ENCODE data around the gene DNM3.

The DNM3 gene

DNA sequence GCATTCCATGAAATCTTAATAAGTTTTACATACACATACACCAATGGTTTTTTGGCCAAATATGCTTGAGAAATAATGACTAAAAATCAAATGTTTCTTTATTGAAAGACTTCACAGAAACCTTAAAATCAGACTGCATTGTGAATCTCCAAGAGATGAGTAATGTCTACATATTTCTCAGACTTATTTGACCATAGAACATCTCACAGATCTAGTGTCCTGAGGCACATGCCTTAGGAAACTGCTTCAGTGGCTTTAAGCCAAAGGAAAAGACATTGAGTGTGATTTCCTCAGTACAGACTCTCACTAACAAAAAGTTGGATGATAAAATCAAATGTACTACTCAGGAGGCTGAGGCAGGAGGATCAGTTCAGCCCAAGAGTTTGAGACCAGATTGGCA, 573.0 kb downstream of the DNM3 start:
- H3K14ac ChIP-seq (ENCODE audit: low read length in 2 of 2): no peak overlapping the region
- H3K23ac ChIP-seq (ENCODE audit: low read length in 2 of 2): no peak overlapping the region
- H3K27me3 ChIP-seq (ENCODE audit: control insufficient read depth in 1 of 2, insufficient read depth in 1 of 2, low read length in 2 of 2): no peaks in the 10 kb centered on the region
- H3K27ac ChIP-seq (ENCODE audit: low read length, poor library complexity, severe bottlenecking): no peak overlapping the region
- H2BK5ac ChIP-seq (ENCODE audit: low read depth, low read length, poor library complexity, severe bottlenecking): no peak overlapping the region
- no peaks in the 10 kb centered on the region for H3K36me3 ChIP-seq (ENCODE audit: control insufficient read depth in 1 of 2, insufficient read depth in 2 of 2, low read depth in 1 of 2, low read length in 2 of 2)
- H2BK120ac ChIP-seq (ENCODE audit: low read depth, low read length): no peak overlapping the region
- no peak overlapping the region for H3K4me3 ChIP-seq (ENCODE audit: insufficient read depth in 1 of 2, low read depth in 1 of 2, low read length in 2 of 2)
- H3K4ac ChIP-seq (ENCODE audit: low read depth in 1 of 2, low read length in 2 of 2): no peak overlapping the region
- H2BK12ac ChIP-seq (ENCODE audit: low read length in 2 of 2): no peak overlapping the region
- no peak overlapping the region for H3K4me2 ChIP-seq (ENCODE audit: low read length, poor library complexity, severe bottlenecking)
- peaks cover 2% of the 10 kb centered on the region for H3K79me1 ChIP-seq (replicated peaks; ENCODE audit: low read length, poor library complexity, severe bottlenecking)
- no peak overlapping the region for H2AFZ ChIP-seq (ENCODE audit: low read depth, low read length)
- no peak overlapping the region for H3K9ac ChIP-seq (ENCODE audit: low read length)
- H4K91ac ChIP-seq (ENCODE audit: low read length): no peak overlapping the region
- peaks cover 1% of the 10 kb centered on the region for H3K4me1 ChIP-seq (ENCODE audit: control insufficient read depth, insufficient read depth, low read depth, low read length)
- H2AK5ac ChIP-seq (ENCODE audit: low read length, severe bottlenecking): no peak overlapping the region
- no peak overlapping the region for H2BK15ac ChIP-seq (ENCODE audit: low read depth, poor library complexity, severe bottlenecking)
- no peak overlapping the region for H3K18ac ChIP-seq (ENCODE audit: low read depth in 1 of 2, low read length in 2 of 2)
- no peaks in the 10 kb centered on the region for H3K9me3 ChIP-seq (ENCODE audit: control insufficient read depth, low read length)
- DNase-seq: no peak
- H4K8ac ChIP-seq (ENCODE audit: low read length): no peak overlapping the region

DNA sequence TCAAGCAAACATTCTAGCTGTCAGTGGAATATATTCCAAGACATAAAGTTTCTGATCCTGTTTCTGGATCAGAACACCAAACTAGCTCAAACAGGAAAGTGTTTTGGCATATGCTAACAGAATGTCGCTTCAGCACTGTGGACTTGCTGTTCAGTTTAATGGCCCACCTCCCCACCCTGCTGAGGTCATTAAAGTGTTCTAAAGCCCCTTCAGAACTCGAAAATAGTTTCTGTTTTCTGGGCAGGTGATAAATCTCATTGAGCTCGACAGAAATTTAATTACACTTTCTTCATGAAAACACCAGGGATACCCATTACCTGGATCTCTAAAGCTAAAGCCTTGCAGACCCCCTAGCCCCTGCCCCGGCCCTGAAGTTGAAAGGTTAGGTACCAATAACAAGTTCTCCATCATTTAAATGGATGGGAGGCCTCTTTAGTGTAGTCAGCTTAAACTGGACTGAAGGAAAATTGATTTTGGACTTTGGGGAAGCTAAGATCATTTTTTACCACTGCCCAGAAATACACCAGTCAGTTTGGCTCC, 575.3 kb downstream of the DNM3 start:
- peak overlapping the region; percentile 4 for H2AK5ac ChIP-seq (ENCODE audit: low read length, severe bottlenecking)
- H2BK12ac ChIP-seq (ENCODE audit: low read length in 2 of 2): no peak overlapping the region
- H3K27me3 ChIP-seq (ENCODE audit: control insufficient read depth in 1 of 2, insufficient read depth in 1 of 2, low read length in 2 of 2): no peaks in the 10 kb centered on the region
- H2BK5ac ChIP-seq (ENCODE audit: low read depth, low read length, poor library complexity, severe bottlenecking): no peak overlapping the region
- no peak overlapping the region for H3K4me3 ChIP-seq (ENCODE audit: insufficient read depth in 1 of 2, low read depth in 1 of 2, low read length in 2 of 2)
- H3K4ac ChIP-seq (ENCODE audit: low read depth in 1 of 2, low read length in 2 of 2): no peak overlapping the region
- peaks cover 2% of the 10 kb centered on the region for H3K79me1 ChIP-seq (replicated peaks; ENCODE audit: low read length, poor library complexity, severe bottlenecking)
- no peak for DNase-seq
- H3K23ac ChIP-seq (ENCODE audit: low read length in 2 of 2): no peak overlapping the region
- no peak overlapping the region for H3K18ac ChIP-seq (ENCODE audit: low read depth in 1 of 2, low read length in 2 of 2)
- no peak overlapping the region for H2BK120ac ChIP-seq (ENCODE audit: low read depth, low read length)
- no peak overlapping the region for H4K91ac ChIP-seq (ENCODE audit: low read length)
- no peak overlapping the region for H3K9ac ChIP-seq (ENCODE audit: low read length)
- H3K4me2 ChIP-seq (ENCODE audit: low read length, poor library complexity, severe bottlenecking): no peak overlapping the region
- H3K4me1 ChIP-seq (ENCODE audit: control insufficient read depth, insufficient read depth, low read depth, low read length): peaks cover 1% of the 10 kb centered on the region
- no peak overlapping the region for H2BK15ac ChIP-seq (ENCODE audit: low read depth, poor library complexity, severe bottlenecking)
- no peaks in the 10 kb centered on the region for H3K9me3 ChIP-seq (ENCODE audit: control insufficient read depth, low read length)
- WGBS: 55% methylated on average over 3 of the region's 4 CpGs
- H2AFZ ChIP-seq (ENCODE audit: low read depth, low read length): no peak overlapping the region
- H4K8ac ChIP-seq (ENCODE audit: low read length): no peak overlapping the region
- peak overlapping the region; percentile 62 for H3K27ac ChIP-seq (ENCODE audit: low read length, poor library complexity, severe bottlenecking)
- H3K36me3 ChIP-seq (ENCODE audit: control insufficient read depth in 1 of 2, insufficient read depth in 2 of 2, low read depth in 1 of 2, low read length in 2 of 2): no peaks in the 10 kb centered on the region
- no peak overlapping the region for H3K14ac ChIP-seq (ENCODE audit: low read length in 2 of 2)

- Histone ChIP-seq H2BK120ac (ENCODE audit: low read depth, low read length) (no peak overlapping the region), H3K9ac (ENCODE audit: low read length) (no peak overlapping the region), H3K4me3 (ENCODE audit: insufficient read depth in 1 of 2, low read depth in 1 of 2, low read length in 2 of 2) (no peak overlapping the region), H4K91ac (ENCODE audit: low read length) (no peak overlapping the region), H3K4me2 (ENCODE audit: low read length, poor library complexity, severe bottlenecking) (no peak overlapping the region), H3K23ac (ENCODE audit: low read length in 2 of 2) (no peak overlapping the region), H3K9me3 (ENCODE audit: control insufficient read depth, low read length) (no peaks in the 10 kb centered on the region), H3K27me3 (ENCODE audit: control insufficient read depth in 1 of 2, insufficient read depth in 1 of 2, low read length in 2 of 2) (no peaks in the 10 kb centered on the region), H3K4ac (ENCODE audit: low read depth in 1 of 2, low read length in 2 of 2) (no peak overlapping the region), H2BK15ac (ENCODE audit: low read depth, poor library complexity, severe bottlenecking) (no peak overlapping the region), H4K8ac (ENCODE audit: low read length) (no peak overlapping the region), H2BK5ac (ENCODE audit: low read depth, low read length, poor library complexity, severe bottlenecking) (no peak overlapping the region), H3K4me1 (ENCODE audit: control insufficient read depth, insufficient read depth, low read depth, low read length) (peaks cover 1% of the 10 kb centered on the region), H2BK12ac (ENCODE audit: low read length in 2 of 2) (no peak overlapping the region), H3K27ac (ENCODE audit: low read length, poor library complexity, severe bottlenecking) (peak overlapping the region; percentile 44), H2AFZ (ENCODE audit: low read depth, low read length) (no peak overlapping the region), H3K36me3 (ENCODE audit: control insufficient read depth in 1 of 2, insufficient read depth in 2 of 2, low read depth in 1 of 2, low read length in 2 of 2) (no peaks in the 10 kb centered on the region), H2AK5ac (ENCODE audit: low read length, severe bottlenecking) (no peak overlapping the region), H3K14ac (ENCODE audit: low read length in 2 of 2) (no peak overlapping the region), H3K79me1 (replicated peaks; ENCODE audit: low read length, poor library complexity, severe bottlenecking) (peaks cover 10% of the 10 kb centered on the region), H3K18ac (ENCODE audit: low read depth in 1 of 2, low read length in 2 of 2) (no peak overlapping the region)
- WGBS: 96% methylated on average over 1 of the region's 1 CpG
- DNase-seq: no peak
Observed at GRCh38 chr1:172417557-172417956, 576.3 kb downstream of the DNM3 start.

DNA sequence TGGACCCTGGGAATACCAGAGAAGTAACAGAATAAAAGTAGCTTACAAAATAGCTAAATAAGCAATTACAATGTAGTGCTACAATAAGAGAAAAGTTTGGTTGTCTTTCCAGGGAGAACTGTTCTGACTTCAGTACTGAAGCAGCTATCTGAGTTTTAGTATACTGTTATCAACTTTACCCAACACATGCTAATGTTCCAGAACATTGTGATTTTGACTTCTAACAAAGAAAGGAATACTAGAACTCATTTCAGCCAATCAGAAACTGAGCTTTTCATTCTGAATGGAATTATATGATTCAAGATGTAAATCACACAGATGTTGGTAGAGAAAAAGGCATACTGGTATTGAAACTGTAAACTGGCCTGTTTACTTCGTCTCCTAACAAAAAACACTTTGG, 579.1 kb downstream of the DNM3 start, which contains the start of gene C1orf105:
Gene C1orf105 (plus strand): TSS at position 301 of the 400 bp plus-strand sequence. CDS start 201 bp downstream, outside the sequence.
- no peak within 1 kb of the TSS for H3K9ac ChIP-seq (ENCODE audit: low read length)
- no peak within 1 kb of the TSS for H4K91ac ChIP-seq (ENCODE audit: low read length)
- H2AFZ ChIP-seq (ENCODE audit: low read depth, low read length): no peak within 1 kb of the TSS
- H2BK120ac ChIP-seq (ENCODE audit: low read depth, low read length): no peak within 1 kb of the TSS
- no peak within 1 kb of the TSS for H2BK5ac ChIP-seq (ENCODE audit: low read depth, low read length, poor library complexity, severe bottlenecking)
- peaks cover 20% of the 10 kb centered on the region for H3K79me1 ChIP-seq (replicated peaks; ENCODE audit: low read length, poor library complexity, severe bottlenecking)
- no peaks in the 10 kb centered on the region for H3K4me1 ChIP-seq (ENCODE audit: control insufficient read depth, insufficient read depth, low read depth, low read length)
- H3K27me3 ChIP-seq (ENCODE audit: control insufficient read depth in 1 of 2, insufficient read depth in 1 of 2, low read length in 2 of 2): no peaks in the 10 kb centered on the region
- H2AK5ac ChIP-seq (ENCODE audit: low read length, severe bottlenecking): no peak within 1 kb of the TSS
- no peak within 1 kb of the TSS for H3K23ac ChIP-seq (ENCODE audit: low read length in 2 of 2)
- WGBS: no CpG with 5 or more reads among the region's 1 CpG
- no peaks in the 10 kb centered on the region for H3K9me3 ChIP-seq (ENCODE audit: control insufficient read depth, low read length)
- no peak within 1 kb of the TSS for H3K27ac ChIP-seq (ENCODE audit: low read length, poor library complexity, severe bottlenecking)
- no peak within 1 kb of the TSS for H3K4me3 ChIP-seq (ENCODE audit: insufficient read depth in 1 of 2, low read depth in 1 of 2, low read length in 2 of 2)
- peaks cover 0 to 4% of the 10 kb centered on the region in 2 experiments for H3K36me3 ChIP-seq (ENCODE audit: control insufficient read depth in 1 of 2, insufficient read depth in 2 of 2, low read depth in 1 of 2, low read length in 2 of 2)
- H4K8ac ChIP-seq (ENCODE audit: low read length): no peak within 1 kb of the TSS
- H3K4ac ChIP-seq (ENCODE audit: low read depth in 1 of 2, low read length in 2 of 2): no peak within 1 kb of the TSS
- no peak within 1 kb of the TSS for H3K4me2 ChIP-seq (ENCODE audit: low read length, poor library complexity, severe bottlenecking)
- no peak within 1 kb of the TSS for H3K14ac ChIP-seq (ENCODE audit: low read length in 2 of 2)
- DNase-seq: no peak
- H2BK15ac ChIP-seq (ENCODE audit: low read depth, poor library complexity, severe bottlenecking): no peak within 1 kb of the TSS
- H3K18ac ChIP-seq (ENCODE audit: low read depth in 1 of 2, low read length in 2 of 2): no peak within 1 kb of the TSS
- no peak within 1 kb of the TSS for H2BK12ac ChIP-seq (ENCODE audit: low read length in 2 of 2)
